Measurements from ENCODE around the gene E2F6. TPM values are rescaled to one million over a fixed set of nuclear protein-coding genes. Genes with fewer than 3 reads are reported as not detected.

The E2F6 gene
- total and polyA plus RNA-seq, 9 of the 15 experiments (the other 6 are each of a cell fraction or from before 2014, with no cell fraction given), result 13.6 to 33.9 (median 26.1) TPM

DNA sequence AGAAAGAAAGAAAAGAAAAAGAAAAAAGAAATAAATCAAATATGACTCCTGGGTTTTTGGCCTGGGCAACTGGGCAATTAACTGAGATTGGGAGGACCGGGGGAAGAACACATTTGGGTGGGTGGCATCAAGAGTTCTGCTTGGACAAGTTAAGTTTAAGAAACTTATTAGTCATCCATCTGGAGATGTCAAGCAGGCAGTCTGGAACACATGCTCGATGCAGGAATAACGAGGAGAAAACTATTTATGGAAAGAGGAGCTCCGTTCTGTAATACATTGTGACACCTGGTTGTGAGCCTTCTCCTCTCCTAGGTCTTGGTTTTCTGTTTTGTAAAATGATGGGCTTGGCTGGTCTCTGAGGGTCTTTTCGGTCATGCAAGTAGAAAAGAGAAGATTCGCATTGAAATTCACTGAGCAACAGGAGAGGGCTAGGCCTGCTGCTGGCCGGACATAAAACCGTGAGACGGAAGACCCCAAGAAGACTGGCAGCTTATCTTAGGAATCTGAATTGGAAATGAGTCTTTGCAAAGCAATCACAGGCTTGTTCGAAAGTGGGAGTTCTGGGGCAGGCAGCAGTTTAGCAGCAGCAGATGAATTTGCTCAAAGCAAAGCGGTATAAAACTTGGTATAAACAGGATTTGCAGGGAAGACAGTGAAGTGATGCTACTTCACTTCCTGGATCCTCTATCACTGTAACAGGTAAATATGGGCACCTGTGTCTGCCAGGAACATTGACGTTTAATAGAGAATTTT lies 51.4 kb downstream of the E2F6 start:
- FAIRE-seq, result no peak
- no peak overlapping the region for H3K27ac ChIP-seq (ENCODE audit: extremely low read depth, low read depth, low read length)
- H4K20me1 ChIP-seq (replicated peaks; ENCODE audit: control insufficient read depth, insufficient read depth, low read length), result no peaks in the 10 kb centered on the region
- no peak overlapping the region for H3K9ac ChIP-seq (ENCODE audit: insufficient read depth in 1 of 2, low read depth in 2 of 2, low read length in 2 of 2)
- H3K9me3 ChIP-seq (replicated peaks; ENCODE audit: control insufficient read depth, insufficient read depth, low read depth, low read length), result peaks cover 6% of the 10 kb centered on the region
- WGBS (ENCODE audit: insufficient coverage, low coverage, missing lambda C conversion rate), result 38% methylated on average over 11 of the region's 12 CpGs
- no peak overlapping the region for H2AFZ ChIP-seq (ENCODE audit: low read depth, low read length)
- no peak overlapping the region for H3K4me2 ChIP-seq (ENCODE audit: insufficient read depth, low read length)
- H3K79me2 ChIP-seq (ENCODE audit: control insufficient read depth, insufficient read depth, low read length), result no peaks in the 10 kb centered on the region
- H3K9me1 ChIP-seq (ENCODE audit: control insufficient read depth, insufficient read depth, low read length), result no peaks in the 10 kb centered on the region
- no peak for ATAC-seq
- in situ Hi-C loops (cut with MboI) (loop anchor here (25.0 kb wide), 3 partner anchors 177 to 577 kb away; a partner anchor contains a TSS), intact Hi-C loops (cut with micrococcal nuclease) (loop anchor here (5.0 to 10.0 kb wide), 3 partner anchors 72 to 580 kb away; partner anchors contain the start of genes ROCK2 and SLC66A3)
- H3K27me3 ChIP-seq (ENCODE audit: control insufficient read depth in 2 of 2, insufficient read depth in 2 of 2, low read length in 2 of 2), result no peaks in the 10 kb centered on the region
- POLR2A ChIA-PET, result no interaction called here
- TF ChIP-seq ZNF133 (CRISPR knock-in tag; IDR thresholded peaks at IDR 0.05), result no peak
- H3K4me3 ChIP-seq, result no peak overlapping the region
- no TSS peak for BruUV-seq (replicated peaks)
- DNase-seq (ENCODE audit: extremely low read depth in 1 of 4, low spot score in 3 of 4), result no peak
- H3K4me1 ChIP-seq (replicated peaks in 1 of 2; ENCODE audit: control insufficient read depth in 2 of 2, insufficient read depth in 2 of 2, low read length in 2 of 2), result peaks cover 3 to 11% of the 10 kb centered on the region in 2 experiments; a peak in 4 of 5 replicates
- H3K36me3 ChIP-seq (ENCODE audit: control insufficient read depth, insufficient read depth, low read length), result no peaks in the 10 kb centered on the region
- CTCF ChIA-PET (ENCODE audit: low intra/inter-chr PET ratio), result no interaction called here

DNA sequence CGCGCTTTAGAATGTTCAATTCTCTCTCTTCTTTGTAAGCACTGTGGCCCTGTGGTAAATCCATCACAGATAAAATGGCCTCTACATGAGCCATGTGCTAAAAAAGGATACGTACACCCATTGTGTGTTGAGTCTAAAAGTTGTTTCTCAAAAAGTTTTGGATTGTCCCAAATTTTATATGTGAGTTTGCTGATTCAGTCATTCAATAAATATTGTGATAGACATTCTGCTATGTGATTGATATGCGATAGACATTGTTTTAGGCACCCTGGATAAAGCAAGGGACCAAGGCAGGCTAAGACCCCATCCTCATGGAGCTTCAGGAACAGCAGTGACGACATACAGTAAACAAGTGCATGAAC lies 53.5 kb downstream of the E2F6 start:
- Histone ChIP-seq H3K4me3 (no peak overlapping the region), H4K20me1 (replicated peaks; ENCODE audit: control insufficient read depth, insufficient read depth, low read length) (no peaks in the 10 kb centered on the region), H3K9me1 (ENCODE audit: control insufficient read depth, insufficient read depth, low read length) (no peaks in the 10 kb centered on the region), H3K27me3 (ENCODE audit: control insufficient read depth in 2 of 2, insufficient read depth in 2 of 2, low read length in 2 of 2) (no peaks in the 10 kb centered on the region), H3K9me3 (replicated peaks; ENCODE audit: control insufficient read depth, insufficient read depth, low read depth, low read length) (peaks cover 3% of the 10 kb centered on the region), H2AFZ (ENCODE audit: low read depth, low read length) (peak overlapping the region; percentile 60), H3K36me3 (ENCODE audit: control insufficient read depth, insufficient read depth, low read length) (no peaks in the 10 kb centered on the region), H3K79me2 (ENCODE audit: control insufficient read depth, insufficient read depth, low read length) (no peaks in the 10 kb centered on the region), H3K27ac (ENCODE audit: extremely low read depth, low read depth, low read length) (no peak overlapping the region), H3K4me1 (replicated peaks in 1 of 2; ENCODE audit: control insufficient read depth in 2 of 2, insufficient read depth in 2 of 2, low read length in 2 of 2) (peaks cover 3 to 17% of the 10 kb centered on the region in 2 experiments; a peak in 4 of 5 replicates), H3K4me2 (ENCODE audit: insufficient read depth, low read length) (peak overlapping the region; percentile 39), H3K9ac (ENCODE audit: insufficient read depth in 1 of 2, low read depth in 2 of 2, low read length in 2 of 2) (no peak overlapping the region)
- FAIRE-seq (no peak), DNase-seq (ENCODE audit: extremely low read depth in 1 of 4, low spot score in 3 of 4) (no peak), ATAC-seq (no peak; the same call in 2 of the 3 replicates)
- intact Hi-C loops (cut with micrococcal nuclease), result loop anchor here (1.0 to 10.0 kb wide), 5 partner anchors 70 to 578 kb away; partner anchors contain the start of genes ROCK2 and SLC66A3
- ChIA-PET CTCF (ENCODE audit: low intra/inter-chr PET ratio) (interaction anchor here (2.0 to 2.2 kb wide), 2 partner anchors 178 to 280 kb away, joined by 20 to 23 read pairs; a partner anchor contains a TSS), POLR2A (interaction anchor here (0.8 to 1.2 kb wide), 4 partner anchors 10 to 279 kb away, joined by 3 to 4 read pairs (median 3); a partner anchor contains a TSS)
- no TSS peak for BruUV-seq (replicated peaks)
- WGBS (ENCODE audit: insufficient coverage, low coverage, missing lambda C conversion rate), result 63% methylated on average over 4 of the region's 5 CpGs
- TF ChIP-seq, protein P1, sequence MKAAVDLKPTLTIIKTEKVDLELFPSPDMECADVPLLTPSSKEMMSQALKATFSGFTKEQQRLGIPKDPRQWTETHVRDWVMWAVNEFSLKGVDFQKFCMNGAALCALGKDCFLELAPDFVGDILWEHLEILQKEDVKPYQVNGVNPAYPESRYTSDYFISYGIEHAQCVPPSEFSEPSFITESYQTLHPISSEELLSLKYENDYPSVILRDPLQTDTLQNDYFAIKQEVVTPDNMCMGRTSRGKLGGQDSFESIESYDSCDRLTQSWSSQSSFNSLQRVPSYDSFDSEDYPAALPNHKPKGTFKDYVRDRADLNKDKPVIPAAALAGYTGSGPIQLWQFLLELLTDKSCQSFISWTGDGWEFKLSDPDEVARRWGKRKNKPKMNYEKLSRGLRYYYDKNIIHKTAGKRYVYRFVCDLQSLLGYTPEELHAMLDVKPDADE (conservative IDR thresholded peaks at IDR 0.05; ENCODE audit: control insufficient read depth, low read depth, low read length), result no peak
- TF ChIP-seq ZNF316 (IDR thresholded peaks at IDR 0.05) (peak; percentile 20; the same call in 1 of the 2 replicates), ZNF217 (CRISPR knock-in tag; IDR thresholded peaks at IDR 0.05) (no peak), ZNF76 (CRISPR knock-in tag; IDR thresholded peaks at IDR 0.05; ENCODE audit: borderline replicate concordance) (no peak), C11orf30 (IDR thresholded peaks at IDR 0.05; ENCODE audit: low read depth) (0 out of 2 replicates have a peak, but pooled peaks have one; percentile 14), NELFE (IDR thresholded peaks at IDR 0.05; ENCODE audit: insufficient read depth, insufficient read length) (no peak), MYC (IDR thresholded peaks at IDR 0.05; ENCODE audit: low read depth, low read length) (no peak), MYC (CRISPR knock-in tag; IDR thresholded peaks at IDR 0.05; ENCODE audit: borderline replicate concordance, low read depth) (no peak)
- in situ Hi-C loops (cut with MboI), result loop anchor here (25.0 kb wide), 3 partner anchors 175 to 575 kb away; a partner anchor contains a TSS

All from K562 (cell line).